Measurements from ENCODE around the gene SMIM13.

Gene SMIM13

DNA sequence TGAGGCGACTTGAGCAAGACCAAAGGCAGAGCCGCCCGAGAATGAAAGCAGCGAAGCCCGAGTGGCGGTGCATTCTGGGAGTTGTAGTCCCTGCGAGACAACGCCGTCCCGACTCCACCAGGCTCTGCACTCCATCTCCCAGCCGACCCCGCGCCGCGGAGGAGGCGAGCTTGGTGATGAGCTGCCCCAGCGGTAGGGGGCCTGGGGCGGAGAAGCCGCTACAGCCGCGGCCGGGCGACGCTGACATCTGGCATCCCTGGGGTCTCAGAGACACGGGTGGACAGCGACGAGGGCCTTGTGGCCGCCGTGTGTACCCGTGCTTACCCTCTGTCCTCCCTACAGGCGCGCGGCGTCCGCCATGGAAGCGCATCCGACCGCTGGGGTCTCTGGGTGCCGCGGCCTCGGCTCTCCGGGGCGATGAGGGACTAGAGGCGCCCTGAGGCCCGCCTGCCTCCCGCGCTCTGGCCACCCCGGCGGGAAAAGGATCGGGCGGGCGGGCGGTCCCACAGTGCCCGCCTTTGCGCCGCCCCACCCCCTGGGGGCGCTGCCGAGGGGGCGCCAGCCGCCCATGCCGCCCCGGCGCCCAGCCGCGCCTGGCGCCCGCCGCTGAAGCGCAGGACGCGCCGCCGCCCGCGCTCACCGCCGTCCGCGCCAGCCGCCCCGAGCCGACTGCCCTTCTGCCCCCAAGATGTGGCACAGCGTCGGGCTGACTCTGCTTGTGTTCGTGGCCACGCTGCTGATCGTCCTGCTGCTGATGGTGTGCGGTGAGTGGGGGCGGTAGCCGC, at the start of gene SMIM13:
Gene SMIM13, plus strand, starts transcription at position 209 of the 785 bp plus-strand sequence. Its CDS starts 480 bp downstream, at position 689.
- peak; percentile 91 for DNase-seq

- DNase-seq, result no peak
Measured at GRCh38 chr6:11043961-11044711, 49.5 kb upstream of the SMIM13 start, which contains the start of gene ELOVL2. ELOVL2 (minus strand) TSS chr6:11044305; CDS start chr6:11044230, 75 bp downstream.

GRCh38 chr6:11044712-11045167, 48.9 kb upstream of the SMIM13 start:
- no peak for DNase-seq

DNA sequence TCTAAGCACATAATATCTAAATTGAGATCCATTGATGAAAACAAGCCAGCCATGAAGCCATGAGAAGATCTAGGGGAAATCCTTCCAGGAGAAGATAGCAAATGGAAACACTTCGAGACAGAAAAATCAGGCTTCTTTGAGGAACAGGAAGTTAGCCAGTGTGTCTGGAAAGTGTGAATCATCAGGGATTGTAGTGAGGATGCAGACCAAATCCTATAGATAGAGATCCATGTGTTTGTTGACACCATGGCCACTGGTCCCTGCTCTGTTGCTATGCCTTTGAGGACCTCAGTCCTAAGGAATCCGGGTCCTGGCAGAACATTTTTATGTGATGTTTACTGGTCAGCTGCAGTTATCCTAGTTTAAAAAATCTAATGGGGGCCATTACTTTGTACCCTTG, 42.9 kb upstream of the SMIM13 start:
- DNase-seq, result no peak

- DNase-seq, result no peak
Measured at GRCh38 chr6:11053307-11053706, 40.3 kb upstream of the SMIM13 start.

DNA sequence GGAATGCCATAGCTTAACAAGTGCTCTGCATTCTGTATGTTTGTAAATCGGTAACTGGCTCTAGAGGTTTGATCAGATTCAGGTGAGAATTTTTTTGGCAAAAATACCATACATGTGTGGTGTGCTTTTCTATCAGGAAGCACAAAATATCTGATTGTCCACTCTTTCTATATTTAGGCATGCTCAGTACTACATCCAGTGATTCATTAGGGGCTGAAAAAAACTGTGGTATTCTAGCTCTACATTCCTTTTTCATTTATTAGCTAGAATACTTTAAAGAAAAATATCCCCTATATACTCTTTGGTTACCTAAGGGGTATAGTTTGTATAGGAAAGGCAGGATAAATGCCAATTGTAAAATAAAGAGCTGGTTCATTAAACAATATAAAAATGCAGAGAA, 38.9 kb upstream of the SMIM13 start:
- no peak for DNase-seq

GRCh38 chr6:11055127-11055627, 38.5 kb upstream of the SMIM13 start:
- DNase-seq, result no peak

- no peak for DNase-seq
Measured at GRCh38 chr6:11056871-11057270, 36.8 kb upstream of the SMIM13 start.

DNA sequence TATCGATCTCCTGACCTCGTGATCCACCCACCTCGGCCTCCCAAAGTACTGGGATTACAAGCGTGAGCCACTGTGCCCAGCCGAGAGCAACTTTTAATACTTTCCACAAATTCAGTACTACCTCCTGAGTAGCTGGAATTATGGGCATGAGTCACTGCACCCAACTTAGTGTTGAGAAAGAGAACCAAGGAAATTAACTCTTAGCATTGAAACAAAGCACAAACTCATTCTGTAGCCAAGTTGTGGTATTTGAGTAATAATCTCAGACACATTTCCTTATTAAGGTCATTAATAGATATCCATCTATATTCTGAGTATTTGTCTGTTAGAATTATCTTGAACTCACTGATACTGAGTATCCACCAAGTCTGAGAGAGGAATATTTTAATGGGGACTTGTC, 35.2 kb upstream of the SMIM13 start:
- DNase-seq, result no peak

DNA sequence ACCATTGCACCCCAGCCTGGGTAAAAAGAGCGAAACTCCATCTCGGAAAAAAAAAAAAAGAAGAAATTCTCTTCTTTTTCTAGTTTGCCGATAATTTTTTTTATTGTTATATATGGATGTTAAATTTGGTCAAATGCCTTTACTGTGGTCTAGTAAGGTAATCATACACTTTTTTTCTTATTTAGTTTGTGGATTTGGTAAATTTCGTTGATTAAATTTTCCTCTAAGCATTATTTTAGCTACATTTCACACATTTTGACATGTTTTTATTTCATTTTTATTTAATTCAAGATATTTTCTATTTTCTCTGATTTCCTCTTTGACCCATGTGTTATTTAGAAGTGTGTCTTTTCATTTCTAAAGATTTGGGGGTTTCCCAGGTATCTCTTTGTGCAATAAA, 31.6 kb upstream of the SMIM13 start:
- no peak for DNase-seq

DNA sequence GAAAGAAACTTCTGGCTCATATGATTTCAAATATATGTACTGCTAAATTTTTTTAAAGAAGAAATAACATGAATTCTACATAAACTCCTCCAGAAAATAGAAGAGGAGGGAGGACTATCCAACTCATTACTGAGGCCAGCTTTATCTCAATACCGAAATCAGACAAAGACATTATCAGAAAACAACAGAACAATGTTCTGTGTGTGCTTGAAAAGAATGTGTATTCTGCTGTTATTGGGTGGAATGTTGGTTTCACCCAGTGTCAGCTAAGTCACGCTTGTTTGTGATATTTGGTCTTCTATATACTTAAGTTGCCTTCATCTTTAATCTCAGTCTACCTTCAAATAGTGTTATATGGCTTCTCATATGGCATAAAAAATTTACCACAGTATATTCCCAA, 30.9 kb upstream of the SMIM13 start:
- DNase-seq, result no peak

GRCh38 chr6:11064836-11065235, 28.8 kb upstream of the SMIM13 start:
- DNase-seq, result no peak

DNA sequence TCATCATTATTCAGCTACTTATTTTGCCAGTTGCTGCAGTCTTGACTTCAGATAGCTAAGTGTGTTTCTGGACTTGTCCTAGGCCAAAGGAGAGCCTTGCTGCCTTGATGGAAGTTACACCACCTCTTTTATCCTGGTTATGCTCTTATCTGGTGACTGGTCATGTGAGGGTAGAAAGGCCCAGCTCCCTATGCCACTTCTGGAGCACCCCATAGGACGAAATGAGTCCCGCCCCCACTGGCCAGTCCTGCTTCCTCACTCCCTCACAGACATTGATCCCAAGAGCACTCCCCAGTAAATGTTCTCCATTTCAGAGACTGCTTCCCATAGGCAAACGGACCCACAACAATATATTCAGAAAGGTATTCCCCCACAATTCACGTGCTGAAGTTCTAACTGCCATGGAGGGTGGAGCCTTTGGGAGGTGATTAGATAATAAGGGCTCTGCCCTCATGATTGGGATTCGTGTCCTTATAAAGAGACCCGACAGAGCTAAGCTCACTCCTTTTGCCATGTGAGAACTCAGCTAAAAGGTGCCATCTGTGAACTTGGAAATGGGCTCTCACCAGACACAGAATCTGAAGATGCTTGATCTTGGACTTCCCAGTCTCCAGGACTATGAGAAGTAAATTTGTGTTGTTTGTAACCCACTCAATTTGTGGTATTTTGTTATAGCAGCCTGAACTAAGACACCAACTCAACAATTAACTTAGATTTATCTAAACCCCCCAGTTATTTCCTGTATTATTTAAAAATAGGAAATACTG, 28.0 kb upstream of the SMIM13 start:
- no peak for DNase-seq

- no peak for DNase-seq
Measured at GRCh38 chr6:11066505-11067347, 26.9 kb upstream of the SMIM13 start.

GRCh38 chr6:11067348-11067747, 26.3 kb upstream of the SMIM13 start:
- DNase-seq, result no peak

DNA sequence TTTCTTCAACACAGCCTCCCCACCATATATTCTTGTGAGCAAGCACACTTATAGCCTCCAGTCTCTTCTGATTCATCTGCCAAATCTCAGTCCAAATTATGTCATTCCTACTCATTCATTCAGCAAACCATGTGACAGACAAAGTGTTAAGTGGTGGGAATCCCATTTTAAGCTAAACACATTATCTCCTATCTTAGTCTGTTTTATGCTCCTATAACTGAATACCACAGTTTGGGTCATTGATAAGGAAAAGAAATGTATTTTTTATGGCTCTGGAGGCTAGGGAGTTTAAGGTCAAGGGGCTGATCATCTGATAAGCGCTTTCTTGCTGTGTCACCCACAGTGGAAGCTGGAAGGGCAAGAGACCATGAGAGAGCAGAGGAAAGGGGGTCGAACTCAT, 23.9 kb upstream of the SMIM13 start:
- no peak for DNase-seq

DNA sequence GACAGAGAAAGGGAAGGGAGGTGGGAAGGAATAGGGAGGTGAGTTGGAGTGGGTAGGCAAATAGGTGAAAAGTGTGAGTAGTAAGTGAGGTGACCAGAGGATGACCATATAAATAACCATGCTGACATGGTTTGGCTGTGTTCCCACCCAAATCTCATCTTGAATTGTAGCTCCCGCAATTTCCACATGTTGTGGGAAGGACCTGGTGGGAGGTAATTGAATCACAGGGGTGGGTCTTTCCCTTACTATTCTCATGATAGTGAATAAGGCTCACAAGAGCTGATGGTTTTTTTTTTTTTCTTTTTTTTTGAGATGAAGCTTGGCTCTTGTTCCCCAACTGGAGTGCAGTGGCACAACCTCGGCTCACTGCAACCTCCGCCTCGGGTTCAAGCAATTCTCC, 21.5 kb upstream of the SMIM13 start:
- DNase-seq, result no peak

DNA sequence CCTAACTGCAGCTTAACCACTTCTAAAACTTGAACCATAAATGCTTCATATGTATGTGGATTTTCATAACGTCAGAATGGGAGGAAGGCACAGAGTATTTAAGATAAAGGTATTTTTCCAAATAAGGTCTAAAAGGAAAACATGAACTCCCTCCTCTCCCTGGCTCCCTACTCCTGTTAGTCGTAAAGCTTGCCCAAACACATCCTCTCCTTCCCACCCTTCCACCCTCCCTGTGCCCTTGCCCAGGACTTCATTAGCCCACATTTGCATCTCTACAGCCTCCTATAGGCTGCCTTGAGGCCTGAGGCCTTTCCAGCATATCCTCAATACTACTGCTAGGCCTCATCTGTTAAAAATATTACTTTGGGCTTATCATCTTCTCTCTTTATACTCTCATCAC, 17.1 kb upstream of the SMIM13 start:
- DNase-seq, result no peak

GRCh38 chr6:11078266-11078665, 15.4 kb upstream of the SMIM13 start:
- DNase-seq, result no peak

DNA sequence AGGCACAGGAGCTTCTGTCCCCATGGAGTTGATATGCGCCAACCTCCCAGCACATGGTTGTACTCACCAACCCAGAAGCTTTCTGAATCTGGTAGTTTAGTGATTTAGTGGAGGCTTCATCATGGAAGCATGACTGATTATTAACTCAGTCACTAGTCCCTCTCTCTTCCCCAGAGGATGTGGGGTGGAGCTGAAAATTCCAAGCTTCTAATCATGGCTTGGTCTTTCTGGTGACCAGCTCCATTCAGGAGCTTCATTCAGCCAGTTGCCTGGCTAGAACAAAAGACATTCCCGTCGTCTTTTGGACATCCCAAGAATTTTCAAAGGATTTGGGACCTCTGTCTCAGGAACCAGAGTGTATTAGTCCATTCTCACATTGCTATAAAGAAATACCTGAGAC, 13.3 kb upstream of the SMIM13 start:
- DNase-seq, result no peak

GRCh38 chr6:11083491-11083890, 10.1 kb upstream of the SMIM13 start:
- no peak for DNase-seq

GRCh38 chr6:11083956-11084355, 9.7 kb upstream of the SMIM13 start:
- DNase-seq, result no peak

Data from activated T-cell treated with anti-CD3 and anti-CD28 coated beads for 4 hours (primary cell).